Gastrocnemius medialis (tissue), 4 donors: Measurements from ENCODE around the gene TMPRSS3.

Experiments
- CTCF ChIP-seq, 5 experiments: fragments of 450-650 bp in 3 of 5; fragments of 200-600 bp in 2 of 5; sonication (generic) in 2 of 5; IDR thresholded peaks in 4 of 5; conservative IDR thresholded peaks in 1 of 5; 1 replicate in 4 of 5; 2 replicates in 1 of 5; pipeline ENCODE4 v1.5.1; 2016 to 2019; ENCODE audit warnings: antibody characterized with exemption in 5 of 5, mild to moderate bottlenecking in 3 of 5, moderate library complexity in 3 of 5
- POLR2A ChIP-seq, 2 donors: fragments of 450-650 bp; IDR thresholded peaks; one replicate each; pipeline ENCODE4 v1.6.1; 2017; ENCODE audit warnings: antibody characterized with exemption in 2 of 2, mild to moderate bottlenecking in 2 of 2, moderate library complexity in 2 of 2

- TF ChIP-seq CTCF (IDR thresholded peaks at IDR 0.05 in 4 of 5, conservative IDR thresholded peaks at IDR 0.05 in 1 of 5) (no peak), POLR2A (IDR thresholded peaks at IDR 0.05) (no peak)
These were observed 42.2 kb downstream of the TMPRSS3 start for GRCh38 chr21:42353623-42354022.
